Mononuclear cell (primary cell): ENCODE measurements around the gene SEMA3F. TPM values are rescaled to one million over a fixed set of nuclear protein-coding genes. Genes with fewer than 3 reads are reported as not detected.

Source experiments
- H3K27me3 ChIP-seq: 2 replicates; pipeline ENCODE4 v1.6.0; 2011; ENCODE audit warnings: low read length, control low read depth; ENCODE audit not compliant: insufficient read depth
- H3K4me1 ChIP-seq: 2 replicates; pipeline ENCODE4 v1.5.1; 2011; ENCODE audit warnings: mild to moderate bottlenecking, low read length, control low read depth; ENCODE audit not compliant: insufficient read depth
- H3K4me3 ChIP-seq: 2 replicates; pipeline ENCODE4 v1.5.1; 2011; ENCODE audit warnings: mild to moderate bottlenecking, low read length, moderate library complexity
- H3K9me3 ChIP-seq: 2 replicates; pipeline ENCODE4 v1.5.1; 2011; ENCODE audit warnings: low read depth, mild to moderate bottlenecking, control low read depth, low read length
- total RNA-seq: library from RNA; depleted of rRNA; stranded (reverse); fragments of >200 nt; gene quantifications from one replicate; pipeline ENCODE4 v1.2.3, GENCODE V29; 2012

The SEMA3F gene
- total RNA-seq, 1 donor = 0.42 TPM

- H3K27me3 ChIP-seq = peaks cover 18% of the 10 kb centered on the region
Observed at GRCh38 chr3:50196253-50196801, 41.2 kb downstream of the SEMA3F start.

GRCh38 chr3:50201573-50202315, 46.6 kb downstream of the SEMA3F start:
- Histone ChIP-seq H3K4me1 (peaks cover 9% of the 10 kb centered on the region), H3K9me3 (no peaks in the 10 kb centered on the region), H3K4me3 (no peak overlapping the region), H3K27me3 (peaks cover 26% of the 10 kb centered on the region)

More at GRCh38 chr3:50196253-50196801, 41.2 kb downstream of the SEMA3F start:
- H3K4me3 ChIP-seq = no peak overlapping the region
- peaks cover 19% of the 10 kb centered on the region for H3K4me1 ChIP-seq
- H3K9me3 ChIP-seq = no peaks in the 10 kb centered on the region

- Histone ChIP-seq H3K4me1 (peaks cover 9% of the 10 kb centered on the region), H3K9me3 (no peaks in the 10 kb centered on the region), H3K27me3 (peaks cover 30% of the 10 kb centered on the region), H3K4me3 (no peak overlapping the region)
Observed at GRCh38 chr3:50202353-50203112, 47.4 kb downstream of the SEMA3F start.

GRCh38 chr3:50203113-50203808, 48.1 kb downstream of the SEMA3F start:
- H3K27me3 ChIP-seq = peaks cover 30% of the 10 kb centered on the region

GRCh38 chr3:50203809-50204803, 49.0 kb downstream of the SEMA3F start:
- Histone ChIP-seq H3K27me3 (peaks cover 30% of the 10 kb centered on the region), H3K4me3 (no peak overlapping the region), H3K4me1 (peaks cover 9% of the 10 kb centered on the region), H3K9me3 (no peaks in the 10 kb centered on the region)

More at GRCh38 chr3:50203113-50203808, 48.1 kb downstream of the SEMA3F start:
- Histone ChIP-seq H3K9me3 (no peaks in the 10 kb centered on the region), H3K4me3 (no peak overlapping the region), H3K4me1 (peaks cover 9% of the 10 kb centered on the region)

GRCh38 chr3:50204804-50205412, 49.8 kb downstream of the SEMA3F start, which contains the start of gene SLC38A3:
TSS of gene SLC38A3 (plus strand) at chr3:50205271. CDS start at chr3:50214200, 8,929 bp downstream.
- Histone ChIP-seq H3K9me3 (no peaks in the 10 kb centered on the region), H3K4me3 (no peak within 1 kb of the TSS), H3K27me3 (peaks cover 30% of the 10 kb centered on the region), H3K4me1 (peaks cover 9% of the 10 kb centered on the region)

- Histone ChIP-seq H3K4me3 (no peak overlapping the region), H3K9me3 (no peaks in the 10 kb centered on the region), H3K27me3 (peaks cover 30% of the 10 kb centered on the region), H3K4me1 (peaks cover 9% of the 10 kb centered on the region)
Observed at GRCh38 chr3:50205413-50206276, 50.5 kb downstream of the SEMA3F start.

GRCh38 chr3:50207359-50208042, 52.4 kb downstream of the SEMA3F start:
- Histone ChIP-seq H3K4me1 (peaks cover 9% of the 10 kb centered on the region), H3K4me3 (no peak overlapping the region), H3K27me3 (peaks cover 30% of the 10 kb centered on the region), H3K9me3 (no peaks in the 10 kb centered on the region)

GRCh38 chr3:50208677-50209344, 53.7 kb downstream of the SEMA3F start:
- Histone ChIP-seq H3K9me3 (no peaks in the 10 kb centered on the region), H3K27me3 (peaks cover 23% of the 10 kb centered on the region), H3K4me3 (no peak overlapping the region), H3K4me1 (peaks cover 9% of the 10 kb centered on the region)

GRCh38 chr3:50210176-50210509, 55.0 kb downstream of the SEMA3F start:
- peaks cover 16% of the 10 kb centered on the region for H3K27me3 ChIP-seq
- H3K4me3 ChIP-seq = no peak overlapping the region
- peaks cover 9% of the 10 kb centered on the region for H3K4me1 ChIP-seq
- H3K9me3 ChIP-seq = no peaks in the 10 kb centered on the region

GRCh38 chr3:50210510-50211367, 55.6 kb downstream of the SEMA3F start:
- H3K9me3 ChIP-seq = no peaks in the 10 kb centered on the region
- H3K27me3 ChIP-seq = peaks cover 13% of the 10 kb centered on the region
- no peak overlapping the region for H3K4me3 ChIP-seq
- peaks cover 4% of the 10 kb centered on the region for H3K4me1 ChIP-seq
